IMR-90 (cell line): Measurements from ENCODE around the gene SLC37A3. TPM values are rescaled to one million over a fixed set of nuclear protein-coding genes. Genes with fewer than 3 reads are reported as not detected.

Source experiments
- ATAC-seq: fragments of 200-7000 bp; cut with Tn5 transposase; 2 replicates; pipeline ENCODE4 v1.9.1; 2020; ENCODE audit warnings: low read depth, mild to moderate bottlenecking, moderate library complexity
- BruUV-seq: library from RNA; stranded (reverse); fragments of 400-500 nt; replicated peaks from 2 replicates; lab custom pipeline; 2021; lab: Mats Ljungman, UMichigan
- CTCF ChIA-PET: fragments of 300-600 bp; formaldehyde crosslinking; extraction: SDS; loops from one replicate; lab custom pipeline; 2021; ENCODE audit warnings: antibody characterized with exemption; lab: Yijun Ruan, JAX
- POLR2A ChIA-PET: fragments of 300-600 bp; sonication (Branson Sonifier 250); formaldehyde crosslinking; loops from one replicate; lab custom pipeline; 2022; ENCODE audit warnings: antibody characterized with exemption; ENCODE audit not compliant: unreplicated experiment; lab: Charles Lee
- DNase-seq: peaks from one replicate; pipeline ENCODE4 v3.0.0; 2013
- H2AFZ ChIP-seq: replicated peaks from 2 replicates; pipeline ENCODE3; 2013; ENCODE audit warnings: low read length, mild to moderate bottlenecking; ENCODE audit not compliant: poor library complexity
- H2AK5ac ChIP-seq: 2 replicates; pipeline ENCODE4 v1.6.1; 2013; ENCODE audit warnings: low read depth, low read length, inconsistent platforms
- H2AK9ac ChIP-seq: replicated peaks from 2 replicates; pipeline ENCODE3; 2013; ENCODE audit warnings: mild to moderate bottlenecking, low read depth, low read length, moderate library complexity; ENCODE audit not compliant: poor library complexity
- H2BK120ac ChIP-seq: 2 replicates; pipeline ENCODE4 v1.6.1; 2013; ENCODE audit warnings: low read depth, low read length, inconsistent platforms
- H2BK15ac ChIP-seq: 3 replicates; pipeline ENCODE4 v1.6.1; 2013; ENCODE audit warnings: low read depth, low read length, inconsistent platforms
- H2BK20ac ChIP-seq: 2 replicates; pipeline ENCODE4 v1.6.1; 2013; ENCODE audit warnings: low read depth, mild to moderate bottlenecking, inconsistent platforms, low read length, moderate library complexity
- H2BK5ac ChIP-seq: 2 replicates; pipeline ENCODE4 v1.6.1; 2013; ENCODE audit warnings: mild to moderate bottlenecking, low read depth, low read length, inconsistent platforms; ENCODE audit not compliant: poor library complexity, severe bottlenecking
- H3K14ac ChIP-seq: replicated peaks from 2 replicates; pipeline ENCODE4 v1.6.1; 2013; ENCODE audit warnings: low read depth, low read length, inconsistent platforms
- H3K18ac ChIP-seq: 2 replicates; pipeline ENCODE4 v1.6.1; 2013; ENCODE audit warnings: low read depth, low read length, control low read depth
- H3K23ac ChIP-seq: 2 replicates; pipeline ENCODE4 v1.6.1; 2013; ENCODE audit warnings: low read depth, low read length, inconsistent platforms
- H3K27ac ChIP-seq: 2 replicates; pipeline ENCODE4 v1.5.1; 2013; ENCODE audit warnings: mild to moderate bottlenecking, control low read depth, low read length; ENCODE audit not compliant: insufficient read depth
- H3K27me3 ChIP-seq: 2 replicates; pipeline ENCODE4 v1.6.1; 2013; ENCODE audit warnings: low read length; ENCODE audit not compliant: control insufficient read depth, insufficient read depth
- H3K36me3 ChIP-seq: 2 replicates; pipeline ENCODE4 v1.6.1; 2013; ENCODE audit warnings: low read length, mixed read lengths; ENCODE audit not compliant: control insufficient read depth, insufficient read depth
- H3K4ac ChIP-seq: 2 replicates; pipeline ENCODE4 v1.6.1; 2013; ENCODE audit warnings: low read depth, low read length, inconsistent platforms
- H3K4me1 ChIP-seq: 2 replicates; pipeline ENCODE4 v1.6.1; 2013; ENCODE audit warnings: low read length, mixed read lengths; ENCODE audit not compliant: control insufficient read depth, insufficient read depth
- H3K4me2 ChIP-seq: 2 replicates; pipeline ENCODE4 v1.6.1; 2013; ENCODE audit warnings: low read depth, mild to moderate bottlenecking, control low read depth, low read length, moderate library complexity
- H3K4me3 ChIP-seq: 2 replicates; pipeline ENCODE4 v1.5.1; 2013; ENCODE audit warnings: low read depth, mild to moderate bottlenecking, control low read depth, low read length, moderate library complexity; ENCODE audit not compliant: insufficient read depth
- H3K56ac ChIP-seq: 2 replicates; pipeline ENCODE4 v1.6.1; 2013; ENCODE audit warnings: low read length, inconsistent platforms; ENCODE audit not compliant: insufficient read depth; ENCODE audit errors: extremely low read depth
- H3K79me1 ChIP-seq, 2 experiments: 2 replicates each; pipeline ENCODE4 v1.6.1; 2013; ENCODE audit warnings: low read length in 2 of 2, inconsistent platforms in 1 of 2, low read depth in 1 of 2
- H3K9ac ChIP-seq: 2 replicates; pipeline ENCODE4 v1.6.1; 2013; ENCODE audit warnings: low read depth, low read length, control low read depth
- H3K9me1 ChIP-seq: 2 replicates; pipeline ENCODE4 v1.6.1; 2013; ENCODE audit warnings: low read length, inconsistent platforms; ENCODE audit not compliant: insufficient read depth
- H3K9me3 ChIP-seq: 2 replicates; pipeline ENCODE4 v1.6.1; 2013; ENCODE audit warnings: low read length; ENCODE audit not compliant: control insufficient read depth, insufficient read depth
- H4K20me1 ChIP-seq: 2 replicates; pipeline ENCODE4 v1.6.1; 2013; ENCODE audit warnings: low read length, inconsistent platforms; ENCODE audit not compliant: insufficient read depth
- H4K5ac ChIP-seq: 2 replicates; pipeline ENCODE4 v1.6.1; 2013; ENCODE audit warnings: mild to moderate bottlenecking, low read depth, low read length, control low read depth
- H4K8ac ChIP-seq, 2 experiments: 2 replicates each; pipeline ENCODE4 v1.6.1; 2013; ENCODE audit warnings: low read depth in 2 of 2, low read length in 2 of 2, control low read depth in 1 of 2, inconsistent platforms in 1 of 2
- H4K91ac ChIP-seq: 2 replicates; pipeline ENCODE4 v1.6.1; 2013; ENCODE audit warnings: low read depth, low read length, inconsistent platforms; ENCODE audit not compliant: insufficient read depth
- CEBPB ChIP-seq: IDR thresholded peaks from 2 replicates; pipeline ENCODE4 v1.6.1; 2012; ENCODE audit warnings: low read depth, low read length, improper control_type of control experiment
- FOS ChIP-seq: fragments of 150-350 bp; IDR thresholded peaks from 2 replicates; pipeline ENCODE4 v1.6.1; 2016; ENCODE audit warnings: low read depth, low read length
- MXI1 ChIP-seq: IDR thresholded peaks from 2 replicates; pipeline ENCODE4 v1.6.1; 2012; ENCODE audit warnings: low read depth, mild to moderate bottlenecking, low read length, moderate library complexity, borderline replicate concordance
- POLR2A ChIP-seq: IDR thresholded peaks from 2 replicates; pipeline ENCODE4 v1.6.1; 2012; ENCODE audit warnings: mild to moderate bottlenecking, low read depth, low read length
- RAD21 ChIP-seq: IDR thresholded peaks from 2 replicates; pipeline ENCODE4 v1.6.1; 2012; ENCODE audit warnings: low read length, improper control_type of control experiment
- WGBS, 2 experiments: methylation state at CpG; one replicate each; pipeline versions ENCODE4 v1.1.5 to v1.1.7; 2013; ENCODE audit warnings: missing lambda C conversion rate in 2 of 2; ENCODE audit not compliant: insufficient read length in 1 of 2; ENCODE audit errors: extremely low coverage in 2 of 2; 5-methylcytosine and 5-hydroxymethylcytosine counted together
- dilution Hi-C: fragments of 300-500 bp; cut with HindIII; formaldehyde crosslinking; loops from one replicate; pipeline ENCODE4 v1.14.3; 2018; ENCODE audit warnings: low sequenced_read_pairs; ENCODE audit not compliant: unreplicated experiment
- in situ Hi-C: fragments of 300-500 bp; cut with MboI; formaldehyde crosslinking; loops from 3 replicates; pipeline ENCODE4 v1.14.3; 2019; ENCODE audit warnings: low sequenced_read_pairs, inconsistent platforms, mixed read lengths
- intact Hi-C: fragments of 100-400 bp; cut with micrococcal nuclease; formaldehyde crosslinking; loops from 2 replicates; pipeline ENCODE4 v1.10.0; 2022
- polyA plus RNA-seq, 3 experiments: library from polyadenylated mRNA; depleted of rRNA; stranded (reverse); fragments of >200 nt; gene quantifications; 2 replicates each; pipeline ENCODE4 v1.2.3, GENCODE V29; 2012; ENCODE audit warnings: low replicate concordance in 1 of 3
- total RNA-seq: library from RNA; depleted of rRNA; stranded (reverse); fragments of >200 nt; gene quantifications from 2 replicates; pipeline ENCODE4 v1.2.3, GENCODE V29; 2012
- TF ChIP-seq, protein P1 (sequence below): fragments of 150-350 bp; IDR thresholded peaks from 2 replicates; pipeline ENCODE4 v1.6.1; 2016; ENCODE audit warnings: low read depth, mild to moderate bottlenecking, low read length, moderate library complexity, borderline replicate concordance

Gene SLC37A3
- total and polyA plus RNA-seq, 2 of the 4 experiments (the other 2 are of a cell fraction): 43.2 to 45.3 TPM

DNA sequence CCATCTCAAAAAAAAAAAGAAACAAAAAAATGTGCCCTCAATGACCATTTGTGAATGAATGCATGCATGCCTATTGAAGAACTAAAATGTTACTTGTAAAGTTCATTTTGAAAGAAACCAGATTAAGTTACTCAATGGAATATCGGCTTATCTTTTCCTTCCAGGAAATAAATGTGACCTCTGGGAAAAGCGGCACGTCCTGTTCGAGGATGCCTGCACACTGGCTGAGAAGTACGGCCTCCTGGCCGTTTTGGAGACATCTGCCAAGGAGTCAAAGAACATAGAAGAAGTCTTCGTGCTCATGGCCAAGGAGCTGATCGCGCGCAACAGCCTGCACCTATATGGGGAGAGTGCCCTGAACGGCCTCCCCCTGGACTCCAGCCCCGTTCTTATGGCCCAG is 27.4 kb upstream of the SLC37A3 start:
- Histone ChIP-seq H2AK5ac (no peak overlapping the region), H4K8ac (no peak overlapping the region), H3K27ac (no peak overlapping the region), H3K27me3 (peaks cover 26% of the 10 kb centered on the region), H2BK20ac (no peak overlapping the region), H2BK15ac (no peak overlapping the region), H4K5ac (no peak overlapping the region), H2AFZ (no peak overlapping the region), H3K56ac (no peak overlapping the region), H3K18ac (no peak overlapping the region), H3K4ac (no peak overlapping the region), H2BK120ac (no peak overlapping the region), H3K4me1 (no peaks in the 10 kb centered on the region), H3K4me3 (no peak overlapping the region), H2BK5ac (no peak overlapping the region), H3K9me1 (no peaks in the 10 kb centered on the region), H4K20me1 (no peaks in the 10 kb centered on the region), H3K4me2 (no peak overlapping the region), H3K9me3 (no peaks in the 10 kb centered on the region; the same call in 1 of the 2 replicates), H3K79me1 (no peaks in the 10 kb centered on the region), H2AK9ac (no peak overlapping the region), H3K23ac (no peak overlapping the region), H4K91ac (no peak overlapping the region), H3K36me3 (no peaks in the 10 kb centered on the region), H3K14ac (no peak overlapping the region), H3K9ac (no peak overlapping the region)
- in situ Hi-C loops: no loop called here
- ATAC-seq: no peak
- dilution Hi-C loops: no loop called here
- ChIA-PET POLR2A (no interaction called here), CTCF (interaction anchor here (1.0 kb wide), 1 partner anchor 51 kb away, joined by 3 read pairs; no protein-coding TSS in a partner anchor)
- no peak for DNase-seq
- no TSS peak for BruUV-seq
- 60% methylated on average over 1 of the region's 12 CpGs; no CpG with 5 or more reads in 1 of the 2 experiments for WGBS, 2 experiments
- intact Hi-C loops: no loop called here
- TF ChIP-seq CEBPB: no peak
- TF ChIP-seq POLR2A: no peak
- no peak for TF ChIP-seq RAD21
- TF ChIP-seq, protein P1, sequence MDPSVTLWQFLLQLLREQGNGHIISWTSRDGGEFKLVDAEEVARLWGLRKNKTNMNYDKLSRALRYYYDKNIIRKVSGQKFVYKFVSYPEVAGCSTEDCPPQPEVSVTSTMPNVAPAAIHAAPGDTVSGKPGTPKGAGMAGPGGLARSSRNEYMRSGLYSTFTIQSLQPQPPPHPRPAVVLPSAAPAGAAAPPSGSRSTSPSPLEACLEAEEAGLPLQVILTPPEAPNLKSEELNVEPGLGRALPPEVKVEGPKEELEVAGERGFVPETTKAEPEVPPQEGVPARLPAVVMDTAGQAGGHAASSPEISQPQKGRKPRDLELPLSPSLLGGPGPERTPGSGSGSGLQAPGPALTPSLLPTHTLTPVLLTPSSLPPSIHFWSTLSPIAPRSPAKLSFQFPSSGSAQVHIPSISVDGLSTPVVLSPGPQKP: no peak
- no peak for TF ChIP-seq MXI1
- no peak for TF ChIP-seq FOS
